ENCODE data around the gene MAD1L1.
"Not testable (repeated sequence)": the region's sequence is repeated elsewhere in the genome, so short reads cannot be mapped to it uniquely, and the experiment has no call there.

Gene MAD1L1

GRCh38 chr7:1975179-1975578 lies 257.6 kb downstream of the MAD1L1 start:
- no peak for DNase-seq (ENCODE audit: low read depth in 3 of 3, low spot score in 1 of 3)

- no peak for DNase-seq (ENCODE audit: low read depth in 3 of 3, low spot score in 1 of 3)
Measured at GRCh38 chr7:1974290-1975101, 258.2 kb downstream of the MAD1L1 start.

GRCh38 chr7:1973321-1974251 lies 259.2 kb downstream of the MAD1L1 start:
- no peak for DNase-seq (ENCODE audit: low read depth in 3 of 3, low spot score in 1 of 3)

- DNase-seq (ENCODE audit: low read depth in 3 of 3, low spot score in 1 of 3) = no peak
Measured at GRCh38 chr7:1972744-1973143, 260.0 kb downstream of the MAD1L1 start.

- no peak for DNase-seq (ENCODE audit: low read depth in 3 of 3, low spot score in 1 of 3)
Measured at GRCh38 chr7:1971946-1972654, 260.6 kb downstream of the MAD1L1 start.

GRCh38 chr7:1970895-1971294 lies 261.9 kb downstream of the MAD1L1 start:
- no peak for DNase-seq (ENCODE audit: low read depth in 3 of 3, low spot score in 1 of 3)

- DNase-seq (ENCODE audit: low read depth in 3 of 3, low spot score in 1 of 3) = not testable (repeated sequence)
Measured at GRCh38 chr7:1970285-1970660, 262.5 kb downstream of the MAD1L1 start.

GRCh38 chr7:1969459-1970284 lies 263.1 kb downstream of the MAD1L1 start:
- DNase-seq (ENCODE audit: low read depth in 3 of 3, low spot score in 1 of 3) = no peak

- no peak for DNase-seq (ENCODE audit: low read depth in 3 of 3, low spot score in 1 of 3)
Measured at GRCh38 chr7:1968397-1969111, 264.2 kb downstream of the MAD1L1 start.

GRCh38 chr7:1967512-1968396 lies 265.0 kb downstream of the MAD1L1 start:
- no peak for DNase-seq (ENCODE audit: low read depth in 3 of 3, low spot score in 1 of 3)

- no peak for DNase-seq (ENCODE audit: low read depth in 3 of 3, low spot score in 1 of 3)
Measured at GRCh38 chr7:1966631-1967200, 266.0 kb downstream of the MAD1L1 start.

GRCh38 chr7:1965579-1966294 lies 267.0 kb downstream of the MAD1L1 start:
- no peak for DNase-seq (ENCODE audit: low read depth in 3 of 3, low spot score in 1 of 3)

GRCh38 chr7:1964913-1965578 lies 267.7 kb downstream of the MAD1L1 start:
- DNase-seq (ENCODE audit: low read depth in 3 of 3, low spot score in 1 of 3) = no peak

GRCh38 chr7:1964211-1964912 lies 268.4 kb downstream of the MAD1L1 start:
- no peak for DNase-seq (ENCODE audit: low read depth in 3 of 3, low spot score in 1 of 3)

GRCh38 chr7:1963575-1963974 lies 269.2 kb downstream of the MAD1L1 start:
- DNase-seq (ENCODE audit: low read depth in 3 of 3, low spot score in 1 of 3) = no peak

GRCh38 chr7:1961701-1962276 lies 271.0 kb downstream of the MAD1L1 start:
- peak in 1 of 3 donors; percentile 24 for DNase-seq (ENCODE audit: low read depth in 3 of 3, low spot score in 1 of 3)

All from stimulated activated CD4-positive, alpha-beta T cell treated with anti-CD3 and anti-CD28 coated beads, TNF-alpha, amount 100 ng/mL, for 1 hour (primary cell).